Thyroid gland (tissue), 4 donors: ENCODE data around the gene DACH1. TPM values are rescaled to one million over a fixed set of nuclear protein-coding genes. Genes with fewer than 3 reads are reported as not detected.

Experiments used
- DNase-seq, 2 donors: peaks; one replicate each; pipeline ENCODE4 v3.0.0-alpha.2; 2019
- H3K27ac ChIP-seq, 3 donors: fragments of 200-600 bp; sonication (generic); 1 replicate in 2 of 3; 2 replicates in 1 of 3; pipeline ENCODE4 v1.5.1; 2016 to 2019; ENCODE audit warnings: mild to moderate bottlenecking in 1 of 3, moderate library complexity in 1 of 3
- H3K27me3 ChIP-seq: fragments of 200-600 bp; sonication (generic); one replicate; pipeline ENCODE4 v1.5.1; 2019
- H3K36me3 ChIP-seq, 2 donors: fragments of 200-600 bp; sonication (generic); one replicate each; pipeline ENCODE4 v1.5.1; 2016 to 2019
- H3K4me1 ChIP-seq, 2 donors: fragments of 200-600 bp; sonication (generic); one replicate each; pipeline ENCODE4 v1.5.1; 2017 to 2019
- H3K4me3 ChIP-seq, 3 donors: fragments of 200-600 bp; sonication (generic); replicated peaks in 1 of 3; 1 replicate in 2 of 3; 2 replicates in 1 of 3; pipeline ENCODE4 v1.5.1; 2016; ENCODE audit warnings: mild to moderate bottlenecking in 1 of 3
- H3K9me3 ChIP-seq: fragments of 200-600 bp; sonication (generic); one replicate; pipeline ENCODE4 v1.5.1; 2017
- POLR2A ChIP-seq, 2 donors: fragments of 450-650 bp; IDR thresholded peaks; one replicate each; pipeline ENCODE4 v1.6.1; 2017; ENCODE audit warnings: antibody characterized with exemption in 2 of 2, mild to moderate bottlenecking in 2 of 2, moderate library complexity in 1 of 2
- WGBS, 2 donors: methylation state at CpG; one replicate each; pipeline ENCODE4 v1.1.5; 2017; 5-methylcytosine and 5-hydroxymethylcytosine counted together
- intact Hi-C: fragments of 100-400 bp; cut with DNase I; formaldehyde crosslinking; loops from one replicate; pipeline ENCODE4 v1.15.1; 2023
- total RNA-seq, 4 donors: library from RNA; depleted of rRNA; stranded (reverse); fragments of >200 nt; gene quantifications; one replicate each; pipeline ENCODE4 v1.2.3, GENCODE V29; 2016
- TF ChIP-seq, protein P1 (sequence below), 6 experiments: fragments of 200-600 bp in 3 of 6; fragments of 450-650 bp in 3 of 6; sonication (generic) in 3 of 6; IDR thresholded peaks; one replicate each; pipeline ENCODE4 v1.5.1; 2016 to 2019; ENCODE audit warnings: antibody characterized with exemption in 6 of 6, mild to moderate bottlenecking in 2 of 6, inconsistent platforms in 1 of 6, moderate library complexity in 1 of 6

DACH1 gene
- total RNA-seq, 4 donors from 2014 or later, result 0.33 to 0.49 (median 0.33) TPM; not detected in 1

DNA sequence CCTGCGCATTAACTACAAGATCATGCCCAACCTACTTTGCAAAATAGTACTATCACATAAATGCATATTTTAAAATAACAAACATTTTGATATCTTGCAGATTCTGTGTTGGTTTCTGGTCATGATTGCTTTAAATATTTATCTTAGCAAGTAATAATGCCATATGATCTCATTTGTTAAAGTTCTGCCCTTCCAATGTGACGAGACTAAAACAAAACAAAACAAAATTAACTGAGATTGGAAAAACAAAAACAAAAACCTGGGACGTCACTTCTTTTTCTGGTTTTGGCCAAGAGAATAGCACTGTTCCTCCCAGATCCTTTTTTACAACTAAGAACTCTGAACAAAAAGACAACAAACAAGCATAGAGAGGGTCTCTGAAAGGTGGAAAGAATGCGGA is 436.3 kb downstream of the DACH1 start:
- 71 to 77% methylated on average over 4 of the region's 4 CpGs for WGBS, 2 donors
- no peaks in the 10 kb centered on the region for H3K9me3 ChIP-seq
- no peaks in the 10 kb centered on the region for H3K4me1 ChIP-seq
- H3K27me3 ChIP-seq, result no peaks in the 10 kb centered on the region
- TF ChIP-seq, protein P1, sequence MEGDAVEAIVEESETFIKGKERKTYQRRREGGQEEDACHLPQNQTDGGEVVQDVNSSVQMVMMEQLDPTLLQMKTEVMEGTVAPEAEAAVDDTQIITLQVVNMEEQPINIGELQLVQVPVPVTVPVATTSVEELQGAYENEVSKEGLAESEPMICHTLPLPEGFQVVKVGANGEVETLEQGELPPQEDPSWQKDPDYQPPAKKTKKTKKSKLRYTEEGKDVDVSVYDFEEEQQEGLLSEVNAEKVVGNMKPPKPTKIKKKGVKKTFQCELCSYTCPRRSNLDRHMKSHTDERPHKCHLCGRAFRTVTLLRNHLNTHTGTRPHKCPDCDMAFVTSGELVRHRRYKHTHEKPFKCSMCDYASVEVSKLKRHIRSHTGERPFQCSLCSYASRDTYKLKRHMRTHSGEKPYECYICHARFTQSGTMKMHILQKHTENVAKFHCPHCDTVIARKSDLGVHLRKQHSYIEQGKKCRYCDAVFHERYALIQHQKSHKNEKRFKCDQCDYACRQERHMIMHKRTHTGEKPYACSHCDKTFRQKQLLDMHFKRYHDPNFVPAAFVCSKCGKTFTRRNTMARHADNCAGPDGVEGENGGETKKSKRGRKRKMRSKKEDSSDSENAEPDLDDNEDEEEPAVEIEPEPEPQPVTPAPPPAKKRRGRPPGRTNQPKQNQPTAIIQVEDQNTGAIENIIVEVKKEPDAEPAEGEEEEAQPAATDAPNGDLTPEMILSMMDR (IDR thresholded peaks at IDR 0.05), result no peak
- no peak for TF ChIP-seq POLR2A (IDR thresholded peaks at IDR 0.05)
- H3K4me3 ChIP-seq, result no peak overlapping the region
- no peak overlapping the region for H3K27ac ChIP-seq
- no peaks in the 10 kb centered on the region for H3K36me3 ChIP-seq
- DNase-seq, result no peak
- intact Hi-C loops, result no loop called here

DNA sequence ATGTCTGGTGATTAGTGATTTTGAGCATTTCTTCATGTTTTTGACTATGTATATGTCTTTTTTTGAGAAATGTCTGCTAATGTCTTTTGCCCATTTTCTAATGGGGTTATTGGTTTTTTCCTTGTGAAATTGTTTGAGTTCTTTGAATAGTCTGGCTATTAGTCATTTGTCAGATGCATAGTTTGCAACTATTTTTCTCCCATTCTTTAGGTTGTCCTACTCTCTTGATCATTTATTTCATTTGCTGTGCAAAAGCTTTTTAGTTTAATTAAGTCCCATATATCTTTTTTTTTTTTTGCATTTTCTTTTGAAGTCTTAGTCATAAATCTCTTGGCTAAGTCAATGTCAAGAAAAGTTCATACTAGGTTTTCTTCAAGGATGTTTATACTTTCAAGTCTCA is 449.8 kb downstream of the DACH1 start:
- Histone ChIP-seq H3K4me1 (no peaks in the 10 kb centered on the region), H3K9me3 (no peaks in the 10 kb centered on the region), H3K36me3 (no peaks in the 10 kb centered on the region), H3K4me3 (no peak overlapping the region), H3K27me3 (no peaks in the 10 kb centered on the region), H3K27ac (no peak overlapping the region)
- intact Hi-C loops, result no loop called here
- TF ChIP-seq, protein P1 (IDR thresholded peaks at IDR 0.05), result no peak
- TF ChIP-seq POLR2A (IDR thresholded peaks at IDR 0.05), result no peak
- DNase-seq, result no peak

DNA sequence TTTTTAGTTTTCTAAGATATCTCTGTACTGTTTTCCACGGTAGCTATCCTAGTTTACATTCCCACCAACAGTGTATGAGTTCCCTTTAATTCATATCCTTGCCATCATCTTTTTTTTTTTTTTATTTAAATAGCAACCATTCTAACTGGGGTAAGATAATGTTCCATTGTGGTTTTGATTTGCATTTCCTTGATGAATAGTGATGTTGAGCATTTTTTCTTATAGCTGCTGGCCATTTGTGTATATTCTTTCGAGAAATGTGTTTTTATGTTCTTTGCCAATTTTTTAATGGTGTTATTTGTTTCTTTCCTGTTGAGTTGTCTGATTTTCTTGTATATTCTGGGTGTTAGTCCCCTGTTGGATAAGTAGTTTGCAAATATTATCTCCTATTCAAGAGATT is 454.8 kb downstream of the DACH1 start:
- H3K27me3 ChIP-seq, result no peaks in the 10 kb centered on the region
- H3K4me3 ChIP-seq, result no peak overlapping the region
- H3K9me3 ChIP-seq, result no peaks in the 10 kb centered on the region
- DNase-seq, result no peak
- no peaks in the 10 kb centered on the region for H3K36me3 ChIP-seq
- intact Hi-C loops, result no loop called here
- no peak overlapping the region for H3K27ac ChIP-seq
- WGBS, 2 donors, result 67 to 78% methylated on average over 2 of the region's 2 CpGs
- H3K4me1 ChIP-seq, result no peaks in the 10 kb centered on the region
- no peak for TF ChIP-seq POLR2A (IDR thresholded peaks at IDR 0.05)
- TF ChIP-seq, protein P1 (IDR thresholded peaks at IDR 0.05), result no peak

DNA sequence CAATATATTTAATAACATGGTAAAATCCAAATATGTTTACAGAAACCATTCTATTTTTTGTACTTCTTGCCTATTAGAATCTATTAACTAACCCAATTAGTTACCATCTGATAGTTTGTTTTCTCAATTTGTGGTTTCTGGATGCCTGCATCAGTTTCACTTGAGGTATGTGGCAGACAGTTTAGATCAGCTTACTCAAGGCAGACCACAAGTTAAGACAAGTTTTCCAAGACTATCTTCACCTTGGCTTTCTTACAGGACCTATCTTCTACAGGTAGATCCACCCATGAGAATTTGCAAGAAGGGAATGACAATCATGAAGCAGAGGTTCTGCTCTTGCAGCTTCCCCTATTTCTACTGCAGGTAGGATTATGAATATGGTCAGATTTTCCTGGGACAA is 458.6 kb downstream of the DACH1 start:
- intact Hi-C loops, result no loop called here
- H3K36me3 ChIP-seq, result no peaks in the 10 kb centered on the region
- no peak overlapping the region for H3K27ac ChIP-seq
- H3K27me3 ChIP-seq, result no peaks in the 10 kb centered on the region
- H3K9me3 ChIP-seq, result no peaks in the 10 kb centered on the region
- TF ChIP-seq, protein P1 (IDR thresholded peaks at IDR 0.05), result no peak
- TF ChIP-seq POLR2A (IDR thresholded peaks at IDR 0.05), result no peak
- DNase-seq, result no peak
- no peaks in the 10 kb centered on the region for H3K4me1 ChIP-seq
- no peak overlapping the region for H3K4me3 ChIP-seq

DNA sequence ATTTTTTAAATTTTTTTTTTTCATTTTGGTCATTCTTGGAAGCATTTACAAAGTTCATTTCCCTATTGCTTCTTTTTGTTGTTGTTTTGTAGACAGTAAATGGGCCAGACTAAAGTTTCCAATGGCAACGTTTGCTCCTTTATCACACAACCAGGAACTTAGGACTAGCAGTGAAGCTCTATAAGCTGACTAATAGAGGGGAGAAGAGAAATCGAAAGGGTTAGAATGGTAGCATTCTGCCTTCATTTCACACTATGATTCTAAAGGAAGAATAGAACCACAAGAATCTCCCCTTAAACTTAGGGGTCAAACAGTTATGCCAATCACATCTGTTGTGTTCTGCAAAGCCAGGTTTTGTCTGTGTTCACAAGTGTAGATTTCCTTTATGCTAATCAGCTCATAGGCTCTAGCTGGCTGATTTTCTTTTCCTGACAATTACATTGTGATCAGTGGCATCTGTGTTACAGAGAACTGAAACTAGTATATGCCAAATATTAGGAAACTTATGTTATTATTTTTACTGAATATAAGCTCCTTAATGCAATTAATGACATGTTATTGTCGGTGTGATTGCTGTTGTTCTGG is 467.3 kb downstream of the DACH1 start:
- no peaks in the 10 kb centered on the region for H3K36me3 ChIP-seq
- no peaks in the 10 kb centered on the region for H3K4me1 ChIP-seq
- H3K27me3 ChIP-seq, result no peaks in the 10 kb centered on the region
- no peak overlapping the region for H3K27ac ChIP-seq
- TF ChIP-seq POLR2A (IDR thresholded peaks at IDR 0.05), result no peak
- TF ChIP-seq, protein P1 (IDR thresholded peaks at IDR 0.05), result no peak
- no peak overlapping the region for H3K4me3 ChIP-seq
- no peak for DNase-seq
- H3K9me3 ChIP-seq, result no peaks in the 10 kb centered on the region
- intact Hi-C loops, result no loop called here
- 66 to 71% methylated on average over 3 of the region's 3 CpGs for WGBS, 2 donors
